HT1080 (cell line): ENCODE results near the gene TMEM164. TPM values are rescaled to one million over a fixed set of nuclear protein-coding genes. Genes with fewer than 3 reads are reported as not detected.

ENCODE experiments used
- DNase-seq: peaks from one replicate; pipeline ENCODE4 v3.0.0-alpha.2; 2015; ENCODE audit warnings: low read depth
- total RNA-seq: library from RNA; depleted of rRNA; stranded (reverse); fragments of >200 nt; shearing (Covaris generic); gene quantifications from 2 replicates; pipeline ENCODE4 v1.2.3, GENCODE V29; 2014

TMEM164 gene
- total RNA-seq, 1 experiment from 2014 or later: 26.7 TPM

- DNase-seq: no peak
Measured at GRCh38 chrX:110066488-110067225, 63.7 kb downstream of the TMEM164 start.

- DNase-seq: no peak
Measured at GRCh38 chrX:110070970-110071369, 68.1 kb downstream of the TMEM164 start.

- no peak for DNase-seq
Measured at GRCh38 chrX:110081320-110081719, 78.4 kb downstream of the TMEM164 start.

- DNase-seq: peak; percentile 71
Measured at GRCh38 chrX:110081740-110082139, 78.8 kb downstream of the TMEM164 start.

- peak; percentile 46 for DNase-seq
Measured at GRCh38 chrX:110082161-110082560, 79.2 kb downstream of the TMEM164 start.

GRCh38 chrX:110086162-110086915, 83.4 kb downstream of the TMEM164 start:
- no peak for DNase-seq

GRCh38 chrX:110086916-110087484, 84.1 kb downstream of the TMEM164 start:
- DNase-seq: peak; percentile 89

GRCh38 chrX:110087485-110088356, 84.8 kb downstream of the TMEM164 start:
- peak; percentile 97 for DNase-seq

GRCh38 chrX:110089656-110090403, 86.9 kb downstream of the TMEM164 start:
- DNase-seq: no peak

- DNase-seq: no peak
Measured at GRCh38 chrX:110097920-110098319, 95.0 kb downstream of the TMEM164 start.

GRCh38 chrX:110103344-110103743, 100.4 kb downstream of the TMEM164 start:
- no peak for DNase-seq

- DNase-seq: no peak
Measured at GRCh38 chrX:110104078-110104477, 101.2 kb downstream of the TMEM164 start.

- DNase-seq: no peak
Measured at GRCh38 chrX:110108381-110108821, 105.5 kb downstream of the TMEM164 start.

GRCh38 chrX:110114260-110114776, 111.4 kb downstream of the TMEM164 start:
- no peak for DNase-seq

- no peak for DNase-seq
Measured at GRCh38 chrX:110116066-110116980, 113.4 kb downstream of the TMEM164 start.

GRCh38 chrX:110118530-110118929, 115.6 kb downstream of the TMEM164 start:
- no peak for DNase-seq

GRCh38 chrX:110119480-110119879, 116.6 kb downstream of the TMEM164 start:
- no peak for DNase-seq

GRCh38 chrX:110120025-110120424, 117.1 kb downstream of the TMEM164 start:
- DNase-seq: no peak

GRCh38 chrX:110123331-110123782, 120.4 kb downstream of the TMEM164 start:
- DNase-seq: no peak
